K562 (cell line): Measurements from ENCODE around the gene TOX2. TPM values are rescaled to one million over a fixed set of nuclear protein-coding genes. Genes with fewer than 3 reads are reported as not detected.

Experiments used
- ARHGAP35 ChIP-seq: fragments of 450-650 bp; IDR thresholded peaks from 2 replicates; pipeline ENCODE4 v1.6.1; 2018; ENCODE audit not compliant: partially characterized antibody
- ARID2 ChIP-seq: fragments of 450-650 bp; IDR thresholded peaks from 2 replicates; pipeline ENCODE4 v1.6.1; 2017; ENCODE audit warnings: antibody characterized with exemption, mild to moderate bottlenecking
- CTBP1 ChIP-seq: fragments of 450-650 bp; IDR thresholded peaks from 2 replicates; pipeline ENCODE4 v1.6.1; 2016; ENCODE audit warnings: borderline replicate concordance
- NFE2 ChIP-seq: IDR thresholded peaks from 2 replicates; pipeline ENCODE4 v1.6.1; 2014; ENCODE audit warnings: antibody characterized with exemption, low read depth
- polyA plus RNA-seq, 8 experiments: library from polyadenylated mRNA; depleted of rRNA in 4 of 8; stranded (reverse) in 5 of 8; unstranded in 3 of 8; fragments of >200 nt; fragmentation: Nextera tagmentation in 2 of 8; fragmentation: Illumina TruSeq in 1 of 8; extraction: Ambion mirVana in 2 of 8; extraction: Trizol in 1 of 8; gene quantifications; 2 replicates each; pipeline versions ENCODE4 v1.2.1 to v1.2.3, GENCODE V29; 2011 to 2014; ENCODE audit warnings: inconsistent platforms in 1 of 8, missing spikeins in 1 of 8
- total RNA-seq, 7 experiments: library from RNA; depleted of rRNA in 6 of 7; stranded (reverse); fragments of >200 nt in 6 of 7; fragmentation: Illumina TruSeq in 2 of 7; extraction: Trizol in 2 of 7; gene quantifications; 2 replicates each; pipeline versions ENCODE4 v1.2.1 to v1.2.3, GENCODE V29; 2011 to 2021; ENCODE audit warnings: low replicate concordance in 1 of 7
- TF ChIP-seq, protein P1 (sequence below): fragments of 250-450 bp; sonication (Bioruptor Pico); IDR thresholded peaks from 2 replicates; pipeline ENCODE4 v1.5.0; 2020; ENCODE audit warnings: mild to moderate bottlenecking
- TF ChIP-seq, protein P2 (sequence below), 2 experiments: fragments of 450-650 bp in 1 of 2; sonication (generic) in 1 of 2; formaldehyde crosslinking in 1 of 2; IDR thresholded peaks; 2 replicates each; pipeline versions ENCODE4 v1.7.1 to v1.9.0; 2016 to 2022; ENCODE audit warnings: inconsistent platforms in 1 of 2, mild to moderate bottlenecking in 1 of 2, missing genetic modification reagents in 1 of 2
- TF ChIP-seq, protein P3 (sequence below): fragments of 250-450 bp; sonication (Bioruptor Pico); IDR thresholded peaks from 2 replicates; pipeline ENCODE4 v1.8.0; 2021; ENCODE audit warnings: borderline replicate concordance, mild to moderate bottlenecking, moderate library complexity; ENCODE audit not compliant: poor library complexity, severe bottlenecking

The TOX2 gene
- total and polyA plus RNA-seq, 9 of the 15 experiments (the other 6 are each of a cell fraction or from before 2014, with no cell fraction given): not detected

DNA sequence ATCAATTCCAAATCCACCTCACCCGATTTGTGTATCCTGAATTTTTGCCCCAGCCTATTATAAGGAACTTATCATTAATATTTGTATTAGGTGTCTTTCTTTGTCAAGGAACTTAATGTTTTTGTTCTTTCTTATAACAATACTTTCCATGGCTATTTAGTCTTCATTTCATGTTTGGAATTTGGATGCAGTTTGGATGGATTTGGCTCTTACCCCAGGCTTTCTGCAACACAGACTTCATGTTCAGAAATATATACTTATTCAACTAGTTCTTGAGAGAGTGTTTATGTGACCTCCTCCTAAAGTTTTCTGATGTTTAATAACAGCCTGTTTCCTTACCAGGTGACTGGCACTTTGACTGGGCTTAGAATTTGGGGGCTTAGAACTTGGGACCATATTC is 35.9 kb upstream of the TOX2 start (continued):
- TF ChIP-seq, protein P1, sequence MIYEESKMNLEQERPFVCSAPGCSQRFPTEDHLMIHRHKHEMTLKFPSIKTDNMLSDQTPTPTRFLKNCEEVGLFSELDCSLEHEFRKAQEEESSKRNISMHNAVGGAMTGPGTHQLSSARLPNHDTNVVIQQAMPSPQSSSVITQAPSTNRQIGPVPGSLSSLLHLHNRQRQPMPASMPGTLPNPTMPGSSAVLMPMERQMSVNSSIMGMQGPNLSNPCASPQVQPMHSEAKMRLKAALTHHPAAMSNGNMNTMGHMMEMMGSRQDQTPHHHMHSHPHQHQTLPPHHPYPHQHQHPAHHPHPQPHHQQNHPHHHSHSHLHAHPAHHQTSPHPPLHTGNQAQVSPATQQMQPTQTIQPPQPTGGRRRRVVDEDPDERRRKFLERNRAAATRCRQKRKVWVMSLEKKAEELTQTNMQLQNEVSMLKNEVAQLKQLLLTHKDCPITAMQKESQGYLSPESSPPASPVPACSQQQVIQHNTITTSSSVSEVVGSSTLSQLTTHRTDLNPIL (CRISPR knock-in tag): no peak
- TF ChIP-seq NFE2 (no peak), ARID2 (no peak), CTBP1 (no peak), ARHGAP35 (no peak)
- TF ChIP-seq, protein P2, sequence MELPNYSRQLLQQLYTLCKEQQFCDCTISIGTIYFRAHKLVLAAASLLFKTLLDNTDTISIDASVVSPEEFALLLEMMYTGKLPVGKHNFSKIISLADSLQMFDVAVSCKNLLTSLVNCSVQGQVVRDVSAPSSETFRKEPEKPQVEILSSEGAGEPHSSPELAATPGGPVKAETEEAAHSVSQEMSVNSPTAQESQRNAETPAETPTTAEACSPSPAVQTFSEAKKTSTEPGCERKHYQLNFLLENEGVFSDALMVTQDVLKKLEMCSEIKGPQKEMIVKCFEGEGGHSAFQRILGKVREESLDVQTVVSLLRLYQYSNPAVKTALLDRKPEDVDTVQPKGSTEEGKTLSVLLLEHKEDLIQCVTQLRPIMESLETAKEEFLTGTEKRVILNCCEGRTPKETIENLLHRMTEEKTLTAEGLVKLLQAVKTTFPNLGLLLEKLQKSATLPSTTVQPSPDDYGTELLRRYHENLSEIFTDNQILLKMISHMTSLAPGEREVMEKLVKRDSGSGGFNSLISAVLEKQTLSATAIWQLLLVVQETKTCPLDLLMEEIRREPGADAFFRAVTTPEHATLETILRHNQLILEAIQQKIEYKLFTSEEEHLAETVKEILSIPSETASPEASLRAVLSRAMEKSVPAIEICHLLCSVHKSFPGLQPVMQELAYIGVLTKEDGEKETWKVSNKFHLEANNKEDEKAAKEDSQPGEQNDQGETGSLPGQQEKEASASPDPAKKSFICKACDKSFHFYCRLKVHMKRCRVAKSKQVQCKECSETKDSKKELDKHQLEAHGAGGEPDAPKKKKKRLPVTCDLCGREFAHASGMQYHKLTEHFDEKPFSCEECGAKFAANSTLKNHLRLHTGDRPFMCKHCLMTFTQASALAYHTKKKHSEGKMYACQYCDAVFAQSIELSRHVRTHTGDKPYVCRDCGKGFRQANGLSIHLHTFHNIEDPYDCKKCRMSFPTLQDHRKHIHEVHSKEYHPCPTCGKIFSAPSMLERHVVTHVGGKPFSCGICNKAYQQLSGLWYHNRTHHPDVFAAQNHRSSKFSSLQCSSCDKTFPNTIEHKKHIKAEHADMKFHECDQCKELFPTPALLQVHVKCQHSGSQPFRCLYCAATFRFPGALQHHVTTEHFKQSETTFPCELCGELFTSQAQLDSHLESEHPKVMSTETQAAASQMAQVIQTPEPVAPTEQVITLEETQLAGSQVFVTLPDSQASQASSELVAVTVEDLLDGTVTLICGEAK (IDR thresholded peaks at IDR 0.05): no peak
- TF ChIP-seq, protein P2 (CRISPR knock-in tag; IDR thresholded peaks at IDR 0.05): no peak
- TF ChIP-seq, protein P3, sequence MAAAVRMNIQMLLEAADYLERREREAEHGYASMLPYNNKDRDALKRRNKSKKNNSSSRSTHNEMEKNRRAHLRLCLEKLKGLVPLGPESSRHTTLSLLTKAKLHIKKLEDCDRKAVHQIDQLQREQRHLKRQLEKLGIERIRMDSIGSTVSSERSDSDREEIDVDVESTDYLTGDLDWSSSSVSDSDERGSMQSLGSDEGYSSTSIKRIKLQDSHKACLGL (CRISPR knock-in tag): no peak
